Pancreas (tissue), 10 donors: ENCODE measurements around the gene BCL2L13. TPM values are rescaled to one million over a fixed set of nuclear protein-coding genes. Genes with fewer than 3 reads are reported as not detected.

Experiments
- ATAC-seq, 4 donors: fragments of 200-7000 bp; cut with Tn5 transposase; one replicate each; pipeline versions ENCODE4 v1.8.0 to v1.9.1; 2020; ENCODE audit warnings: mild to moderate bottlenecking in 4 of 4, moderate library complexity in 4 of 4
- DNase-seq, 6 donors: peaks; one replicate each; pipeline ENCODE4 v3.0.0-alpha.2; 2020
- FAIRE-seq: peaks from 2 replicates; lab custom pipeline; 2012; peaks lifted over from hg19 to GRCh38; lab: Jason Lieb, UNC
- H3K27ac ChIP-seq, 4 donors: fragments of 200-600 bp; sonication (generic); 1 replicate in 3 of 4; 2 replicates in 1 of 4; pipeline versions ENCODE4 v1.5.0 to v1.8.0; 2020
- H3K27me3 ChIP-seq, 4 donors: fragments of 200-600 bp; one replicate each; pipeline ENCODE4 v1.8.0; 2021
- H3K36me3 ChIP-seq, 3 donors: fragments of 200-600 bp; sonication (generic) in 1 of 3; one replicate each; pipeline versions ENCODE4 v1.5.0 to v1.8.0; 2020 to 2021
- H3K4me1 ChIP-seq, 3 donors: fragments of 200-600 bp; one replicate each; pipeline ENCODE4 v1.8.0; 2021
- H3K4me3 ChIP-seq, 4 donors: fragments of 200-600 bp; sonication (generic) in 2 of 4; one replicate each; pipeline versions ENCODE4 v1.5.0 to v1.8.0; 2020 to 2021
- H3K9me3 ChIP-seq, 4 donors: fragments of 200-600 bp; one replicate each; pipeline ENCODE4 v1.8.0; 2021
- WGBS, 2 donors: extraction: QIAGEN DNeasy Blood & Tissue Kit; methylation state at CpG; one replicate each; pipeline ENCODE4 v1.1.7; 2013; 5-methylcytosine and 5-hydroxymethylcytosine counted together
- intact Hi-C, 3 donors: fragments of 100-400 bp; cut with DNase I; formaldehyde crosslinking; loops; one replicate each; pipeline versions ENCODE4 v1.11.1 to v1.14.2; 2022
- polyA plus RNA-seq, 2 donors: library from polyadenylated mRNA; stranded (reverse); fragments of 200-250 nt; gene quantifications; one replicate each; pipeline ENCODE4 v1.2.3, GENCODE V29; 2013
- total RNA-seq, 6 donors: library from RNA; stranded (reverse); fragmentation: NEBNext Ultra II Directional in 4 of 6; extraction: Animal tissue kit (Norgen Biotek cat#: 25700) in 4 of 6; gene quantifications; one replicate each; pipeline versions ENCODE4 v1.2.1 to v1.2.4, GENCODE V29; 2021 to 2023
- TF ChIP-seq, protein P1 (sequence below), 4 donors: fragments of 200-600 bp; sonication (generic) in 3 of 4; IDR thresholded peaks; one replicate each; pipeline versions ENCODE4 v1.5.0 to v1.8.0; 2021; ENCODE audit warnings: antibody characterized with exemption in 4 of 4
- donor health status: healthy with polysubstance abuse.
- donor health status: DM: no; HTN: no; CAD: no; lungs with moderate emphysema.
- donor health status: DM: no; HTN: no; CAD: no.
- donor health status: control.
- donor health status: control.
- donor health status: Bipolar disorder and iron deficiency.
- donor health status: DM: yes; HTN: yes; CAD: no.
- donor health status: DM: no; HTN: no; CAD: no.
- donor health status: DM: no; HTN: no; CAD: no.
- donor health status: DM: yes; HTN: yes; CAD: no.

The BCL2L13 gene
- total and polyA plus RNA-seq, 8 donors, result 11.7 to 30.9 (median 25.3) TPM

DNA sequence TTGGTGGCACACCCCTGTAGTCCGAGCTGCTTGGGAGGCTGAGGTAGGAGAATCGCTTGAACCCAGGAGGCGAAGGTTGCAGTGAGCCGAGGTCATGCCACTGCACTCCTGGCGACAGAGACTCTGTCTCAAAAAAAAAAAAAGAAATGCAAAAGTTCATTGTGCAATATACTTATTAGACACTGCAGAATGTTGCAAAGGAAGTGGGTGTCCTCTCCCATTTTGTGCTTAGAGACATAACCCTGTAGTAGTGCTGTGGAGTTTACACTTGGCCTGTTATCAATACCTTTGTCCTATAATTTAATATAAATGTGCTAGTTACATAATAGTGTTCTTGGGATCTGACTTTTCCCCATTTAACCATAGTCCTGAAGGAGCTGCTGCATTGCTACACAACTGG is 9.4 kb downstream of the BCL2L13 start:
- TF ChIP-seq, protein P1, sequence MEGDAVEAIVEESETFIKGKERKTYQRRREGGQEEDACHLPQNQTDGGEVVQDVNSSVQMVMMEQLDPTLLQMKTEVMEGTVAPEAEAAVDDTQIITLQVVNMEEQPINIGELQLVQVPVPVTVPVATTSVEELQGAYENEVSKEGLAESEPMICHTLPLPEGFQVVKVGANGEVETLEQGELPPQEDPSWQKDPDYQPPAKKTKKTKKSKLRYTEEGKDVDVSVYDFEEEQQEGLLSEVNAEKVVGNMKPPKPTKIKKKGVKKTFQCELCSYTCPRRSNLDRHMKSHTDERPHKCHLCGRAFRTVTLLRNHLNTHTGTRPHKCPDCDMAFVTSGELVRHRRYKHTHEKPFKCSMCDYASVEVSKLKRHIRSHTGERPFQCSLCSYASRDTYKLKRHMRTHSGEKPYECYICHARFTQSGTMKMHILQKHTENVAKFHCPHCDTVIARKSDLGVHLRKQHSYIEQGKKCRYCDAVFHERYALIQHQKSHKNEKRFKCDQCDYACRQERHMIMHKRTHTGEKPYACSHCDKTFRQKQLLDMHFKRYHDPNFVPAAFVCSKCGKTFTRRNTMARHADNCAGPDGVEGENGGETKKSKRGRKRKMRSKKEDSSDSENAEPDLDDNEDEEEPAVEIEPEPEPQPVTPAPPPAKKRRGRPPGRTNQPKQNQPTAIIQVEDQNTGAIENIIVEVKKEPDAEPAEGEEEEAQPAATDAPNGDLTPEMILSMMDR (IDR thresholded peaks at IDR 0.05), result no peak
- Histone ChIP-seq H3K9me3 (no peaks in the 10 kb centered on the region), H3K27ac (no peak overlapping the region), H3K36me3 (no peaks in the 10 kb centered on the region), H3K4me1 (no peaks in the 10 kb centered on the region), H3K27me3 (no peaks in the 10 kb centered on the region), H3K4me3 (no peak overlapping the region)
- FAIRE-seq (no peak), ATAC-seq (no peak), DNase-seq (no peak)
- intact Hi-C loops, result no loop called here
- 97 to 99% methylated on average over 5 of the region's 5 CpGs for WGBS, 2 donors

DNA sequence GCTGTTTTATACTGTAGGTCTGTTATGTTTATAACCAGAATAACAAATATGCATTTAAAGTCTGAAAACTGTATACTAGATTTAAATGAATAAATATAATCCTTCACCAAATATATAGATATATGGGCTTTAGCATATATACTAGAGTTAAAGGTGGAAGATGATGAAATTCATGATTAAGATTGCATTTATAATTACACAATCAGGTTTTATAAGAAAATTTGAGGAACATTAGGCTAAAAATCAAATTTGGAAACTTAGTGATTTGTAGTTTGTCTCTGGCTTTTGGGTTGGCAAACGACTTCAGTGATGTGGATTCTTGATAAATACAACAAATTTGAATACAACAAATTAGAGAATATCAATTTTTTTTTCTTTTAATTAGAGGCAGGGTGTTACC is 10.0 kb downstream of the BCL2L13 start:
- Histone ChIP-seq H3K27ac (no peak overlapping the region), H3K36me3 (no peaks in the 10 kb centered on the region), H3K4me3 (no peak overlapping the region), H3K9me3 (no peaks in the 10 kb centered on the region), H3K27me3 (no peaks in the 10 kb centered on the region), H3K4me1 (peaks cover 0 to 1% (median under 1%) of the 10 kb centered on the region in 3 donors)
- FAIRE-seq (no peak), ATAC-seq (no peak), DNase-seq (no peak)
- WGBS, 2 donors, result 56 to 82% methylated on average over 1 of the region's 1 CpG
- intact Hi-C loops, result no loop called here
- TF ChIP-seq, protein P1 (IDR thresholded peaks at IDR 0.05), result no peak

DNA sequence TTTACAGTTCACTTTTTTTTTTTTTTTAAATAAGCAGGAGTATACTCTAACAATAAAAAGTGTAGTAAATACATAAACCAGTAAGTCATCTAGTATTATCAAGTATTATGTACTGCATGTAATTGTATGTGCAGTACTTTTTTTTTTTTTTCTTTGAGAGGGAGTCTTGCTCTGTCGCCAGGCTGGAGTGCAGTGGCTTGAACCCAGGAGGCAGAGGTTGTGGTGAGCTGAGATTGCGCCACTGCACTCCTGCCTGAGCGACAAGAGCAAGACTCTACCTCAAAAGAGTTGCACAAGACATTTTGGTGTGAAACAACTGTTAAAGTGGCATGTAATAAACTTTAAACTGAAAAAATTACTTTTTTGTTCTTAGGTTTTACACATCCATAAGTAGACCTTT is 16.7 kb downstream of the BCL2L13 start:
- peaks cover 0 to 9% (median 6%) of the 10 kb centered on the region in 3 donors for H3K4me1 ChIP-seq
- H3K27me3 ChIP-seq, result no peaks in the 10 kb centered on the region
- FAIRE-seq (no peak), ATAC-seq (no peak), DNase-seq (no peak)
- no peak overlapping the region for H3K27ac ChIP-seq
- H3K9me3 ChIP-seq, result no peaks in the 10 kb centered on the region
- TF ChIP-seq, protein P1 (IDR thresholded peaks at IDR 0.05), result no peak
- intact Hi-C loops, result no loop called here
- H3K4me3 ChIP-seq, result no peak overlapping the region
- H3K36me3 ChIP-seq, result peaks cover 0 to 8% (median 3%) of the 10 kb centered on the region in 3 donors
- WGBS, 2 donors, result 89 to 96% methylated on average over 3 of the region's 3 CpGs

DNA sequence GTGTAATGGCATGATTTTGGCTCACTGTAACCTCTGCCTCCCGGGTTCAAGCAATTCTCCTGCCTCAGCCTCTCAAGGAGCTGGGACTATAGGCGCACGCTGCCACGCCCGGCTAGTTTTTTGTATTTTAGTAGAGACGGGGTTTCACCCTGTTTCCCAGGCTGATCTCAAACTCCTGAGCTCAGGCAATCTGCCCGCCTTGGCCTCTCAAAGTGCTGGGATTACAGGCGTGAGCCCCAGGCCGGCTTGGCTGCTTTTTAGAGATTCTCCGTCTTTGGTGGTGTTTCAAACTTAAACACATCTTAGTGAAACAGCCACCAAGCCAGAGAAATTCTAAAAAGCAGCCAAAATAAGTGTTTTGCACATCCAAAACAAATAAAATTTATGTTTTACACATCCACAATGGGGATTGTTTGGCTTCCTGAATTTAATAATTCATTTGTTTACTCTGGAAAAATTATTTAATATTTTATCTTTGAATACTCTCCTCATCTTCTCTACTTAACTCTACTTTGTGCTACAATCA is 18.4 kb downstream of the BCL2L13 start:
- ATAC-seq (no peak), DNase-seq (no peak), FAIRE-seq (no peak)
- intact Hi-C loops, result no loop called here
- H3K27me3 ChIP-seq, result no peaks in the 10 kb centered on the region
- peaks cover 0 to 9% (median 6%) of the 10 kb centered on the region in 3 donors for H3K4me1 ChIP-seq
- H3K27ac ChIP-seq, result no peak overlapping the region
- TF ChIP-seq, protein P1 (IDR thresholded peaks at IDR 0.05), result no peak
- no peak overlapping the region for H3K4me3 ChIP-seq
- no peaks in the 10 kb centered on the region for H3K9me3 ChIP-seq
- peaks cover 0 to 8% (median 3%) of the 10 kb centered on the region in 3 donors for H3K36me3 ChIP-seq
- WGBS, 2 donors, result 93 to 95% methylated on average over 10 of the region's 10 CpGs

DNA sequence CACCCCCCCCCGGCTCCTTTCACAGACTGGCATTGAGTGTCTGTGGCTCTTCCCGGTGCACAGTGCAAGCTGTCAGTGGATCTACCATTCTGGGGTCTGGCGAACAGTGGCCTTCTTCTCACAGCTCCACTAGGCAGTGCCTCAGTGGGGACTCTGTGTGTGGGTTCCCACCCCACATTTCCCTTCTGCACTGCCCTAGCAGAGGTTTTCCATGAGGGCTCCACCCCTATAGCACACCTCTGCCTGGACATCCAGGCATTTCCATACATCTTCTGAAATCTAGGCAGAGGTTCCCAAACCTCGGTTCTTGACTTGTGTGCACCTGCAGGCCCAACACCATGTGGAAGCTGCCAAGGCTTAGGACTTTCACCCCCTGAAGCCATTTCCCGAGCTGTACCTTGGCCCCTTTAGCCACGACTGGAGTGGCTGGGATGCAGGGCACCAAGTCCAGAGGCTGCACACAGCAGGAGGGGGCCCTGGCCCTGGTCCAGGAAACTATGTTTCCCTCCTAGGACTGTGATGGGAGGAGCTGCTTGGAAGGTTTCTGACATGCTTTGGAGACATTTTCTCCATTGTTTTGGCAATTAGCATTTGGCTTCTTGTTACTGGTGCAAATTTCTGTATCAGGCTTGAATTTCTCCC is 26.0 kb downstream of the BCL2L13 start:
- Histone ChIP-seq H3K27me3 (no peaks in the 10 kb centered on the region), H3K4me1 (no peaks in the 10 kb centered on the region), H3K27ac (no peak overlapping the region), H3K4me3 (no peak overlapping the region), H3K36me3 (peaks cover 0 to 11% (median 0%) of the 10 kb centered on the region in 3 donors), H3K9me3 (no peaks in the 10 kb centered on the region)
- intact Hi-C loops, result no loop called here
- DNase-seq (no peak), ATAC-seq (no peak), FAIRE-seq (no peak)
- TF ChIP-seq, protein P1 (IDR thresholded peaks at IDR 0.05), result no peak
- 95% methylated on average over 6 of the region's 6 CpGs for WGBS, 2 donors
